ENCODE results near the gene TOB2.
"Not testable (repeated sequence)": the region's sequence is repeated elsewhere in the genome, so short reads cannot be mapped to it uniquely, and the experiment has no call there.

GRCh38 chr22:41433480-41433879, 13.1 kb downstream of the TOB2 start:
- not testable (repeated sequence) for TF ChIP-seq CTCF (IDR thresholded peaks at IDR 0.05; ENCODE audit: insufficient read depth, low read length)
- TF ChIP-seq, protein P1, sequence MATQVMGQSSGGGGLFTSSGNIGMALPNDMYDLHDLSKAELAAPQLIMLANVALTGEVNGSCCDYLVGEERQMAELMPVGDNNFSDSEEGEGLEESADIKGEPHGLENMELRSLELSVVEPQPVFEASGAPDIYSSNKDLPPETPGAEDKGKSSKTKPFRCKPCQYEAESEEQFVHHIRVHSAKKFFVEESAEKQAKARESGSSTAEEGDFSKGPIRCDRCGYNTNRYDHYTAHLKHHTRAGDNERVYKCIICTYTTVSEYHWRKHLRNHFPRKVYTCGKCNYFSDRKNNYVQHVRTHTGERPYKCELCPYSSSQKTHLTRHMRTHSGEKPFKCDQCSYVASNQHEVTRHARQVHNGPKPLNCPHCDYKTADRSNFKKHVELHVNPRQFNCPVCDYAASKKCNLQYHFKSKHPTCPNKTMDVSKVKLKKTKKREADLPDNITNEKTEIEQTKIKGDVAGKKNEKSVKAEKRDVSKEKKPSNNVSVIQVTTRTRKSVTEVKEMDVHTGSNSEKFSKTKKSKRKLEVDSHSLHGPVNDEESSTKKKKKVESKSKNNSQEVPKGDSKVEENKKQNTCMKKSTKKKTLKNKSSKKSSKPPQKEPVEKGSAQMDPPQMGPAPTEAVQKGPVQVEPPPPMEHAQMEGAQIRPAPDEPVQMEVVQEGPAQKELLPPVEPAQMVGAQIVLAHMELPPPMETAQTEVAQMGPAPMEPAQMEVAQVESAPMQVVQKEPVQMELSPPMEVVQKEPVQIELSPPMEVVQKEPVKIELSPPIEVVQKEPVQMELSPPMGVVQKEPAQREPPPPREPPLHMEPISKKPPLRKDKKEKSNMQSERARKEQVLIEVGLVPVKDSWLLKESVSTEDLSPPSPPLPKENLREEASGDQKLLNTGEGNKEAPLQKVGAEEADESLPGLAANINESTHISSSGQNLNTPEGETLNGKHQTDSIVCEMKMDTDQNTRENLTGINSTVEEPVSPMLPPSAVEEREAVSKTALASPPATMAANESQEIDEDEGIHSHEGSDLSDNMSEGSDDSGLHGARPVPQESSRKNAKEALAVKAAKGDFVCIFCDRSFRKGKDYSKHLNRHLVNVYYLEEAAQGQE (IDR thresholded peaks at IDR 0.05; ENCODE audit: insufficient replicate concordance, low read depth), result not testable (repeated sequence)
